Right ventricle myocardium superior (tissue), 1 donor: Measurements from ENCODE around the gene SSBP3. TPM values are rescaled to one million over a fixed set of nuclear protein-coding genes. Genes with fewer than 3 reads are reported as not detected.
"Not testable (repeated sequence)": the region's sequence is repeated elsewhere in the genome, so short reads cannot be mapped to it uniquely, and the experiment has no call there.

ENCODE experiments used
- ATAC-seq: fragments of 200-7000 bp; cut with Tn5 transposase; one replicate; pipeline ENCODE4 v1.9.1; 2020; ENCODE audit warnings: mild to moderate bottlenecking; ENCODE audit not compliant: poor library complexity
- DNase-seq: peaks from one replicate; pipeline ENCODE4 v3.0.0-alpha.2; 2020
- intact Hi-C: fragments of 100-400 bp; cut with DNase I; formaldehyde crosslinking; loops from one replicate; pipeline ENCODE4 v1.11.2; 2022
- total RNA-seq: library from RNA; stranded (reverse); fragmentation: NEBNext Ultra II Directional; extraction: Animal tissue kit (Norgen Biotek cat#: 25700); gene quantifications from one replicate; pipeline ENCODE4 v1.2.1, GENCODE V29; 2021
- donor health status: DM: no; HTN: yes; CAD: no; lungs with severe emphysema.

SSBP3 gene
- total RNA-seq, 1 donor from 2014 or later: 49.1 TPM

- ATAC-seq (no peak), DNase-seq (no peak)
- intact Hi-C loops: no loop called here
These were observed 7.1 kb downstream of the SSBP3 start for GRCh38 chr1:54398963-54399528.

- DNase-seq (no peak), ATAC-seq (no peak)
- intact Hi-C loops: no loop called here
These were observed 8.2 kb downstream of the SSBP3 start for GRCh38 chr1:54397980-54398379.

GRCh38 chr1:54397090-54397591 is 9.1 kb downstream of the SSBP3 start:
- intact Hi-C loops: no loop called here
- ATAC-seq: peak; percentile 94

GRCh38 chr1:54396261-54396933 is 9.8 kb downstream of the SSBP3 start:
- intact Hi-C loops: no loop called here
- DNase-seq (no peak), ATAC-seq (peak; percentile 63)

More at GRCh38 chr1:54397090-54397591, 9.1 kb downstream of the SSBP3 start:
- DNase-seq: peak; percentile 85

- DNase-seq: no peak
- ATAC-seq: no peak
- intact Hi-C loops: no loop called here
These were observed 10.8 kb downstream of the SSBP3 start for GRCh38 chr1:54395281-54395934.

- ATAC-seq (no peak), DNase-seq (no peak)
- intact Hi-C loops: no loop called here
These were observed 12.1 kb downstream of the SSBP3 start for GRCh38 chr1:54394104-54394503.

- intact Hi-C loops: no loop called here
- DNase-seq (no peak), ATAC-seq (no peak)
These were observed 13.8 kb downstream of the SSBP3 start for GRCh38 chr1:54392401-54392800.

- intact Hi-C loops: no loop called here
- DNase-seq (no peak), ATAC-seq (no peak)
These were observed 14.6 kb downstream of the SSBP3 start for GRCh38 chr1:54391450-54392209.

GRCh38 chr1:54390655-54391054 is 15.5 kb downstream of the SSBP3 start:
- ATAC-seq (peak; percentile 80), DNase-seq (no peak)
- intact Hi-C loops: no loop called here

DNA sequence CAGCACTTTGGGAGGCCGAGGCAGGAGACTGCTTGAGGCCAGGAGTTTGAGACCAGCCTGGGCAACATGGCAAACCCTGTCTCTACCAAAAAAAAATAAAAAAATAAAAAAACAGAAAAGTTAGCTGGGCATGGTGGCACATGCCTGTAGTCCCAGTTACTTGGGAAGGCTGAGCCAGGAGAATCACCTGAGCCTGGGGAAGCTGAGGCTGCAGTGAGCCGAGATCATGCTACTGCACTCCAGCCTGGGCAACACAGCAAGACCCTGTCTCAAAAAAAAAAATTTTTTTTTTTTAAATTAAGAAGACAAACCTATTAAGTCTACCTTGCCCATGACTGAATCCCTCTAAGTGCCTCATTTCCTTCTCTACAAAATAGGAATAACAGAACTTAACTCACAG is 16.6 kb downstream of the SSBP3 start:
- DNase-seq, intact Hi-C loops, ATAC-seq: not testable (repeated sequence)

DNA sequence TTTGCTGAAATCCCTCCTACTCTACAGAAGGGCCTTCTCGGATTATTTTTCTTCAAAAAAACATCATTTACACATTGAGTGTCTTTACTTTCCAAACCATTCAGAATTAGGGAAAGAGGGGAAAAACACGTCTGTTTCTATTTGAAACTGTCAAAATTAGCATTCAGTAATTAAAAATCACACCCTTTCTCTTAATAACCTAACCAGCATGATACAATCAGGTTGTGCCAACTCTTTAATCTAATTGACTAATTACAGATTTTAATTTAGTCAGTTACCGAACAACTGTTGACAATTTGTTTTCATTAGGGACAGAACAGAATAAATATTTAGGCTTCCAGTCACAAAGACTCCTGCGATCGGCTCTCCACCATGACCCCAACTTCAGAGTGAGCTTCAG is 18.8 kb downstream of the SSBP3 start:
- intact Hi-C loops: no loop called here
- no peak for ATAC-seq

GRCh38 chr1:54385727-54386022 is 20.5 kb downstream of the SSBP3 start:
- ATAC-seq: no peak
- intact Hi-C loops: no loop called here
- no peak for DNase-seq

More for the DNA sequence above, 18.8 kb downstream of the SSBP3 start:
- DNase-seq: no peak

- intact Hi-C loops: no loop called here
These were observed 21.1 kb downstream of the SSBP3 start for GRCh38 chr1:54384918-54385726.

GRCh38 chr1:54384471-54384870 is 21.7 kb downstream of the SSBP3 start:
- DNase-seq: no peak
- no peak for ATAC-seq

More at GRCh38 chr1:54384918-54385726, 21.1 kb downstream of the SSBP3 start:
- peak; percentile 72 for ATAC-seq
- peak; percentile 44 for DNase-seq

DNA sequence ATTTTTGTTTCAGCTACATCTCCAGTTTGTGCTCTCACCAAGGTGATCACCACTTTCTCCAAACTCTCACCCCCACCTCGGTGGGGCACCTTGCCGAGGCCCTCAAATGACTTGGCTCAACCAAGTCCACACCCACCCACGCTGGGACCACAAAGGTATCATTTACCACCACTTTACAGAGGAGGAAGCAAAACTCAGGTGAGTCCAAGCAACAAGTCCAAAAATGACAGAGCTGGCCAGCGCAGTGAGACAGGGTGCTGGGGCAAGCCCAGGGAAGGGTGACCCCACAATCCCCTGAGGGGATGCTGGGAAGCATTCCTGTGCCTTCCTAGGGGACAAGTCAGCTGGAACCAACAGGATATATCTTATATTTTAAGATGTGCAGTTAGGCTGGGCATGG is 24.7 kb downstream of the SSBP3 start:
- no peak for ATAC-seq
- no peak for DNase-seq
- intact Hi-C loops: no loop called here

More at GRCh38 chr1:54384471-54384870, 21.7 kb downstream of the SSBP3 start:
- intact Hi-C loops: no loop called here

DNA sequence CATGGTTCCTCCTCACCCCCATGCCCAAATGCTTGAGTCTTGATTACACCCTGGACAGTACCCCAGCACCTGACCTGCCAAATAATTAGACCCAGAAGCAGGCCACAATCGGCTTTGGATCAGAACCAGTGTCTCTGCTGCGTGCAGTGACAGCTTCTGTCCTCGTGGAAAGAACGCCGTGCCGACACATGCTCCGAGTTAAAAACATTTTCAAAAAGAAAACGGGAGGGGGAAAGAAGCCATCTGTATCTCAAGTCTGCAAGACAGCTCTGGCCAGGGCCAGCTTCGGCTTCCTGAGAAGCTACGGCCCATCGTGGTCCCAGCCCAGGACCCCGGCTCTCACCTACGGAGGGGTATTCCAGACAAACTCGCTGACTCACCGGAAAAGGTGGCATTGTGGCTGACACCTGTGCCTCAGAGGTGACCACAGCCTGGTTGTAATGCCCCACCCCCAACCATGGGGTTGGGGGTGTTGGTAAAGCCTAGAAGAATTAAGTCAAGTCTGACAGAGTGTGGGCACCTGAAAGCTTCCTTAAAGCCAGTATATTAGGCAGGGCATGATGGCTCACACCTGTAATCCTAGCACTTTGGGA is 25.8 kb downstream of the SSBP3 start:
- no peak for ATAC-seq
- no peak for DNase-seq
- intact Hi-C loops: no loop called here

DNA sequence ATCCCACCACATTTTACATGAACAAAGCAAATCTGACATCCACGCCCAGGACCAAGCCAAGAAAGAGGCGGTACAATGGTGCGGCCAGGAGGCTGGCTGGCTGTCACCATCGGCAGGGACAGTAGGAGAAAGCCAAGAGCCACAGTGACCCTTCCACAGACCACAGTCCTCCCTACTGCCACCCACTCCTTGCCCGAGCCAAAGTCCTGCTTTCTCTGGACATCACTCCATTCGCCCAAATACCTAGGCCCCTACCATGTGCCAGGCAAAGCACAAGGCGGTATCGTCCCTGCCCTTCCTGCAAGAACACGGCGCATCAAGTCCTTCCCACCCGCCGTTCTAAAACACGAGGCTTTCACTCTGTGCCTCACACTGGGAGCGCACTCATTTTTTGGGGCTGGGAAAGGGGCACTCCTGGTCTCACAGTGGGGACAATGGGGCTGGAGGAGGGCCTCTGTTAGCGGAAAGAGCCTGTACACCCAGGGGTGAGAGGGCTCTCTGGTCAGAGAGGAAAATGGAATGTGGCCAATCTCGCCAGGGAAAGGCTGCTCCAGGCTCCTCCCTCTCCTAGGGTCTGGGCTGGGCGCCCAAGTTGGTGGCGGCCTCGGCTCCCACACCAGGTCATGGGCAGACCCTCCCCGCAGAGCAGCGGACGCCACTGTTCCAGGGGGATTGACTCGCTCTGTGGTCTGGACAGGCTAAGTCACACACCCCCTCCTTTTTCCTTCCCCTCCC is 26.5 kb downstream of the SSBP3 start:
- DNase-seq: peak; percentile 70
- peak; percentile 68 for ATAC-seq
- intact Hi-C loops: no loop called here
